Measurements from ENCODE around the gene SERPINB10. TPM values are rescaled to one million over a fixed set of nuclear protein-coding genes. Genes with fewer than 3 reads are reported as not detected.

The SERPINB10 gene
- total and polyA plus RNA-seq, 2 experiments from 2014 or later, result not detected

GRCh38 chr18:63903851-63904570, 3.7 kb upstream of the SERPINB10 start:
- Histone ChIP-seq H3K27me3 (replicated peaks; ENCODE audit: insufficient read depth) (no peaks in the 10 kb centered on the region), H3K27ac (no peak overlapping the region), H4K20me1 (ENCODE audit: insufficient read depth) (no peaks in the 10 kb centered on the region), H3K79me2 (ENCODE audit: insufficient read depth) (no peaks in the 10 kb centered on the region), H2AFZ (no peak overlapping the region), H3F3A (ENCODE audit: insufficient read depth) (no peaks in the 10 kb centered on the region), H3K9me3 (ENCODE audit: low read depth) (no peaks in the 10 kb centered on the region), H3K4me2 (ENCODE audit: unreplicated experiment) (no peak overlapping the region), H3K4me3 (no peak overlapping the region), H3K9ac (no peak overlapping the region), H3K9me2 (ENCODE audit: insufficient read depth) (no peaks in the 10 kb centered on the region), H3K36me3 (ENCODE audit: low read depth) (no peaks in the 10 kb centered on the region), H3K4me1 (ENCODE audit: insufficient read depth) (no peaks in the 10 kb centered on the region)
- no peak for DNase-seq
- TF ChIP-seq EZH2phosphoT487 (IDR thresholded peaks at IDR 0.05; ENCODE audit: insufficient read depth, low read depth) (no peak), EZH2 (IDR thresholded peaks at IDR 0.05; ENCODE audit: insufficient read depth, poor library complexity, severe bottlenecking) (no peak)
- in situ Hi-C loops (cut with MboI), result no loop called here
- WGBS, 2 experiments (ENCODE audit: low coverage in 1 of 2, low lambda C conversion rate in 2 of 2, missing lambda C conversion rate in 2 of 2), result 95 to 100% methylated on average over 1 of the region's 1 CpG

- Histone ChIP-seq H3K79me2 (ENCODE audit: insufficient read depth) (no peaks in the 10 kb centered on the region), H3K9me2 (ENCODE audit: insufficient read depth) (no peaks in the 10 kb centered on the region), H4K20me1 (ENCODE audit: insufficient read depth) (no peaks in the 10 kb centered on the region), H3K36me3 (ENCODE audit: low read depth) (no peaks in the 10 kb centered on the region), H3K4me1 (ENCODE audit: insufficient read depth) (no peaks in the 10 kb centered on the region), H3K27me3 (replicated peaks; ENCODE audit: insufficient read depth) (no peaks in the 10 kb centered on the region), H3K9ac (no peak overlapping the region), H3K9me3 (ENCODE audit: low read depth) (no peaks in the 10 kb centered on the region), H2AFZ (no peak overlapping the region), H3K4me3 (no peak overlapping the region), H3K27ac (no peak overlapping the region), H3F3A (ENCODE audit: insufficient read depth) (no peaks in the 10 kb centered on the region), H3K4me2 (ENCODE audit: unreplicated experiment) (no peak overlapping the region)
- in situ Hi-C loops (cut with MboI), result no loop called here
- no peak for DNase-seq
- TF ChIP-seq EZH2phosphoT487 (IDR thresholded peaks at IDR 0.05; ENCODE audit: insufficient read depth, low read depth) (no peak), EZH2 (IDR thresholded peaks at IDR 0.05; ENCODE audit: insufficient read depth, poor library complexity, severe bottlenecking) (no peak)
- WGBS, 2 experiments (ENCODE audit: low coverage in 1 of 2, low lambda C conversion rate in 2 of 2, missing lambda C conversion rate in 2 of 2), result 83 to 85% methylated on average over 1 of the region's 1 CpG
These were observed 3.1 kb upstream of the SERPINB10 start for GRCh38 chr18:63904694-63905093.

GRCh38 chr18:63905361-63905760, 2.4 kb upstream of the SERPINB10 start:
- Histone ChIP-seq H2AFZ (no peak overlapping the region), H3K4me2 (ENCODE audit: unreplicated experiment) (no peak overlapping the region), H3K4me3 (no peak overlapping the region), H3K9me2 (ENCODE audit: insufficient read depth) (no peaks in the 10 kb centered on the region), H3K79me2 (ENCODE audit: insufficient read depth) (no peaks in the 10 kb centered on the region), H3K9ac (no peak overlapping the region), H3K36me3 (ENCODE audit: low read depth) (no peaks in the 10 kb centered on the region), H4K20me1 (ENCODE audit: insufficient read depth) (no peaks in the 10 kb centered on the region), H3K4me1 (ENCODE audit: insufficient read depth) (no peaks in the 10 kb centered on the region), H3K27me3 (replicated peaks; ENCODE audit: insufficient read depth) (no peaks in the 10 kb centered on the region), H3K27ac (no peak overlapping the region), H3K9me3 (ENCODE audit: low read depth) (no peaks in the 10 kb centered on the region), H3F3A (ENCODE audit: insufficient read depth) (no peaks in the 10 kb centered on the region)
- TF ChIP-seq EZH2 (IDR thresholded peaks at IDR 0.05; ENCODE audit: insufficient read depth, poor library complexity, severe bottlenecking), result no peak
- no peak for TF ChIP-seq EZH2phosphoT487 (IDR thresholded peaks at IDR 0.05; ENCODE audit: insufficient read depth, low read depth)
- WGBS, 2 experiments (ENCODE audit: low coverage in 1 of 2, low lambda C conversion rate in 2 of 2, missing lambda C conversion rate in 2 of 2), result 96% methylated on average over 2 of the region's 2 CpGs
- no peak for DNase-seq
- in situ Hi-C loops (cut with MboI), result no loop called here

- Histone ChIP-seq H3K9ac (no peak overlapping the region), H3K4me3 (no peak overlapping the region), H3K9me2 (ENCODE audit: insufficient read depth) (no peaks in the 10 kb centered on the region), H4K20me1 (ENCODE audit: insufficient read depth) (no peaks in the 10 kb centered on the region), H3K4me1 (ENCODE audit: insufficient read depth) (no peaks in the 10 kb centered on the region), H3K27me3 (replicated peaks; ENCODE audit: insufficient read depth) (no peaks in the 10 kb centered on the region), H3F3A (ENCODE audit: insufficient read depth) (no peaks in the 10 kb centered on the region), H3K79me2 (ENCODE audit: insufficient read depth) (no peaks in the 10 kb centered on the region), H2AFZ (no peak overlapping the region), H3K9me3 (ENCODE audit: low read depth) (no peaks in the 10 kb centered on the region), H3K27ac (no peak overlapping the region), H3K36me3 (ENCODE audit: low read depth) (no peaks in the 10 kb centered on the region), H3K4me2 (ENCODE audit: unreplicated experiment) (no peak overlapping the region)
- DNase-seq, result no peak
- TF ChIP-seq EZH2phosphoT487 (IDR thresholded peaks at IDR 0.05; ENCODE audit: insufficient read depth, low read depth), result no peak
- 82 to 87% methylated on average over 1 of the region's 1 CpG for WGBS, 2 experiments (ENCODE audit: low coverage in 1 of 2, low lambda C conversion rate in 2 of 2, missing lambda C conversion rate in 2 of 2)
- in situ Hi-C loops (cut with MboI), result no loop called here
These were observed 1.7 kb upstream of the SERPINB10 start for GRCh38 chr18:63906056-63906455.

Data from GM23248 (cell line).